Neutrophil (primary cell): ENCODE data around the gene RBKS.

Experiments used
- H3K27ac ChIP-seq: fragments of 200-600 bp; sonication (generic); 2 replicates; pipeline ENCODE4 v1.5.1; 2016; ENCODE audit warnings: mild to moderate bottlenecking, moderate library complexity
- H3K27me3 ChIP-seq: fragments of 200-600 bp; sonication (generic); 2 replicates; pipeline ENCODE4 v1.6.0; 2016; ENCODE audit warnings: mild to moderate bottlenecking
- H3K36me3 ChIP-seq: fragments of 200-600 bp; sonication (generic); 2 replicates; pipeline ENCODE4 v1.5.1; 2017
- H3K4me1 ChIP-seq, 2 experiments: fragments of 200-600 bp in 1 of 2; sonication (generic) in 1 of 2; 1 replicate in 1 of 2; 2 replicates in 1 of 2; pipeline versions ENCODE4 v1.5.1 to v1.6.1; 2013 to 2016; ENCODE audit warnings: low read depth in 1 of 2, low read length in 1 of 2, mild to moderate bottlenecking in 1 of 2, moderate library complexity in 1 of 2; ENCODE audit not compliant: control insufficient read depth in 1 of 2, insufficient read depth in 1 of 2
- H3K4me3 ChIP-seq, 2 experiments: fragments of 200-600 bp in 1 of 2; sonication (generic) in 1 of 2; 1 replicate in 1 of 2; 2 replicates in 1 of 2; pipeline ENCODE4 v1.5.1; 2013 to 2016; ENCODE audit warnings: low read depth in 1 of 2, low read length in 1 of 2, mild to moderate bottlenecking in 1 of 2, moderate library complexity in 1 of 2
- H3K9me3 ChIP-seq: fragments of 200-600 bp; sonication (generic); 2 replicates; pipeline ENCODE4 v1.5.1; 2016
- TF ChIP-seq, protein P1 (sequence below): fragments of 200-600 bp; sonication (generic); IDR thresholded peaks from 2 replicates; pipeline ENCODE4 v1.5.1; 2016; ENCODE audit warnings: antibody characterized with exemption

The RBKS gene

DNA sequence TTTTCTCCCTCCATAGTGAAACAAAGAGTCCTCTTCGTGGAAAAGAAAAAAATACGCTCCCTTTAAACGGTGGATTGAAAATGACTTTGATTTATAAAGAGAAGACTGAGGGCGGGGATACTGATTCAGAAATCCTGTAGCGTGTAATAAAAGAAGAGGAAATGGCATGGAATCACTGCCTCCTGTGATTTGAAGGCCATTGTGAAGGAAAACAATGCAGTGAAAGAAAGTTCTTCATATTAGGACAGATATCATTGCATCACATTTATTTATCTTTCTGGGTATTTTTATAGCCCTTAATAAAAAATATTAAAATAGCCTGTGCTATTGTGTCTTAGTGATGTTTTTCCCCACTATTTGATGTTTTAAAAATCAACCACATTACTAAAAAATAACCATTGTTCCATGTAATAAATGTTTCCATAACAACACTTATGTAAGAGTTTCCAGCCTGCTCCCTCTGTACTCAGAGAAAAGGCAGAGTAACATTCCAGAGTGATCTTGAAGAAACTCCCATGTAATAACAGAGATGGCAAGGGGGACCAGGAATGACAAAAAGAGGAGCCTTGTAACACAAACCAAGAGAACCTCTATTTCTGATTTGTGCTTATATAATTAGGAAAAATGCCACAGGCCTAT lies 110.7 kb downstream of the RBKS start:
- Histone ChIP-seq H3K27ac (no peak overlapping the region), H3K27me3 (no peaks in the 10 kb centered on the region), H3K4me3 (no peak overlapping the region), H3K9me3 (no peaks in the 10 kb centered on the region), H3K36me3 (peaks cover 32% of the 10 kb centered on the region), H3K4me1 (no peaks in the 10 kb centered on the region)
- TF ChIP-seq, protein P1, sequence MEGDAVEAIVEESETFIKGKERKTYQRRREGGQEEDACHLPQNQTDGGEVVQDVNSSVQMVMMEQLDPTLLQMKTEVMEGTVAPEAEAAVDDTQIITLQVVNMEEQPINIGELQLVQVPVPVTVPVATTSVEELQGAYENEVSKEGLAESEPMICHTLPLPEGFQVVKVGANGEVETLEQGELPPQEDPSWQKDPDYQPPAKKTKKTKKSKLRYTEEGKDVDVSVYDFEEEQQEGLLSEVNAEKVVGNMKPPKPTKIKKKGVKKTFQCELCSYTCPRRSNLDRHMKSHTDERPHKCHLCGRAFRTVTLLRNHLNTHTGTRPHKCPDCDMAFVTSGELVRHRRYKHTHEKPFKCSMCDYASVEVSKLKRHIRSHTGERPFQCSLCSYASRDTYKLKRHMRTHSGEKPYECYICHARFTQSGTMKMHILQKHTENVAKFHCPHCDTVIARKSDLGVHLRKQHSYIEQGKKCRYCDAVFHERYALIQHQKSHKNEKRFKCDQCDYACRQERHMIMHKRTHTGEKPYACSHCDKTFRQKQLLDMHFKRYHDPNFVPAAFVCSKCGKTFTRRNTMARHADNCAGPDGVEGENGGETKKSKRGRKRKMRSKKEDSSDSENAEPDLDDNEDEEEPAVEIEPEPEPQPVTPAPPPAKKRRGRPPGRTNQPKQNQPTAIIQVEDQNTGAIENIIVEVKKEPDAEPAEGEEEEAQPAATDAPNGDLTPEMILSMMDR: no peak

DNA sequence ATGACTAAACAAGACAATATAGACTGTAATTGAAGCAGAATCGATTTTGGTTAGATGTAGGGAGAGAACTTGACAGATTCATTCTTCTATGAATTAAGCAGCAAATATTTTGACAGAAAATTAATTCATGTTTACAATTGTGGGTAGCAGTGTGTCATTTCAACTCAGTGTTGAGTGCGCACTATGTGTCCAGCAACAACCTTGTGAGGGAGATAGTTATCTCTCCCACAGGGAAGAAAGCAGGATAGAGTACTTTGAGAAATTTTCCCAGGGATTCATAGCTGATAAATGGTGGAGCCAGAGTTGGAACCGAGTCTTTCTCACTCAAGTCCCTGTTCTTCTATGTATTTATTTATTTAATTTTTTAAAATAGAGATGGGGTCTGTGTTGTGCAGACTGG lies 113.5 kb downstream of the RBKS start:
- peaks cover 42% of the 10 kb centered on the region for H3K36me3 ChIP-seq
- peaks cover 12 to 17% of the 10 kb centered on the region in 2 experiments for H3K4me1 ChIP-seq
- H3K9me3 ChIP-seq: no peaks in the 10 kb centered on the region
- TF ChIP-seq, protein P1: no peak
- no peak overlapping the region for H3K4me3 ChIP-seq
- no peak overlapping the region for H3K27ac ChIP-seq
- no peaks in the 10 kb centered on the region for H3K27me3 ChIP-seq

DNA sequence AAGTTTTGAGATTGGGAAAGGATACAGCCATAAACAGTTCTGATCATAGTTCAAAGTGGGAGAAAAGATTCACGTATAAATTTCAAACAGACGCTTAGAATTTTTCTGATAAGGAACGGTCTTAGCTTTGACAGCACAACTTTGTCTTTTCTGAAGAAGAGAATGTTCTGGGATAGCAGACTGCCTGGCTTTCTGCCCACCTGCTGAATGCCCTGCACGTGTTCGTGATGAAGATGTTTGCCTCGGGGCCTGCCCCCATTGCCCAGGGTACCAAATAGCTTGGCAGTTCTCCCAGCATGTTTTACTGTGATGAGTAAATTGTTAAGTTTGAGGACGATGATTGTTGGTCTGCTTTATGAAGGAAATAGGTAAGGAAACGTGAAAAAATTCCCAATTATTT lies 114.1 kb downstream of the RBKS start:
- Histone ChIP-seq H3K27me3 (no peaks in the 10 kb centered on the region), H3K9me3 (no peaks in the 10 kb centered on the region), H3K4me3 (no peak overlapping the region), H3K27ac (no peak overlapping the region), H3K36me3 (peaks cover 42% of the 10 kb centered on the region), H3K4me1 (peaks cover 14 to 19% of the 10 kb centered on the region in 2 experiments)
- TF ChIP-seq, protein P1: no peak

DNA sequence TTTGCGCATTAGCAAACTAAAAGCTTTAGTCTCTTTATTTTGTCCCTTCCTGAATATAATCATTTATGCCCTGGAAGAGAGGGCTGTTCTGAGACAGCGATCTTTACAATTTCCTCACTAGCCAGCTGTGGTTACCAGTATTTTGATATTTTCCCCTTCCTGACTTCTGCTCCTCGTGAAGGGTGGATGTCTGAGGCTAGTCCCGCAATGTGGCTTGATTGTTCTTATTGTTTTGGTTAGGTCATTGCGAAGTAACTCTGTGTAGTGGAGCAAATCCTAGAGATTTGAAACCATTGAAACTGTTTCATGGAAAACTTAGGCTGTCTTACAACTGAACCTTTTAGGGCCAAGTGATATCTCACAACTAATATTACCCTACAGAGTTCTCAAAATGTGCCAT lies 116.2 kb downstream of the RBKS start:
- H3K9me3 ChIP-seq: no peaks in the 10 kb centered on the region
- TF ChIP-seq, protein P1: no peak
- H3K36me3 ChIP-seq: peaks cover 29% of the 10 kb centered on the region
- H3K4me1 ChIP-seq: peaks cover 17 to 23% of the 10 kb centered on the region in 2 experiments
- no peak overlapping the region for H3K4me3 ChIP-seq
- no peak overlapping the region for H3K27ac ChIP-seq
- H3K27me3 ChIP-seq: no peaks in the 10 kb centered on the region

DNA sequence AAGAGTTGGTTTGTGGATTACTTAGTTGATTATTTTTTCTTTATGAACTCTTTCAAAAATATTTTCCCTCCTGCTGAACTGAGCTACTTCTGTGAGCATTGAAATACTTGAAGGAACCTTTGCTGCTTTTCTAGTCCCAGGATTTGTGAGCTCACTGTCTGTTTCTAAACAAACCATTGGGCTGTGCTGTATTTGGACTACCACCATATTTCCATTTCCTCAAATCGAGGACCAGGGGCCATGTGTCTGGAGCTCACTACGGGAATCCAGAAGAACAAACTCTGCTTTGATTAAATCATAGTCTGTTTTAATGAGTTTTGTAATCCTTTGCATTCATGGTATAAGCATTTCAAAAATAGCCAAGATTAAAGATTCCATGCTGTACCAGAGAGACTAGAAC lies 117.4 kb downstream of the RBKS start:
- TF ChIP-seq, protein P1: no peak
- Histone ChIP-seq H3K4me1 (peaks cover 17 to 23% of the 10 kb centered on the region in 2 experiments), H3K27me3 (no peaks in the 10 kb centered on the region), H3K36me3 (peaks cover 26% of the 10 kb centered on the region), H3K4me3 (no peak overlapping the region), H3K27ac (no peak overlapping the region), H3K9me3 (no peaks in the 10 kb centered on the region)
